ENCODE data around the gene SCMH1.

Gene SCMH1

GRCh38 chr1:41078193-41078592, 163.9 kb downstream of the SCMH1 start:
- no peak for DNase-seq

GRCh38 chr1:41073971-41074370, 168.1 kb downstream of the SCMH1 start:
- no peak for DNase-seq

DNA sequence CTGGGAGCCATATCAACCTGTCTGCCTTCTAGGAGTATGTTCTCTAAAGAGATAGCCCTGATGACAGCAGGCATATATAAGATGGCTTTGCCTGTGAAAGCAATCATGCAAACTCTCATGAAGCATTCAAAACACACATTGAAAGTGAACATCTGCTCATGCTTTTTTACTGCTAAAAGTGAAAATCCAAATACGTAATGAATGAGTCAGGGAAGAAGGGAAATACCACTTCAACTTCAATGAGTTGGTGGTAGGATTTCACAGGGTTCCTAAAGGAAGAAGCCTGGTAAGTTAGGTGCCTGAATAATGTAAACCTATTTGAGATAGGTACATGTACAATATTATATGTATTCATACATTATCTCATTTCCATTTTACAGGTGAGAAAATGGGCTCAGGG, 170.1 kb downstream of the SCMH1 start:
- DNase-seq, result no peak

- no peak for DNase-seq
Measured at GRCh38 chr1:41056907-41057306, 185.2 kb downstream of the SCMH1 start.

DNA sequence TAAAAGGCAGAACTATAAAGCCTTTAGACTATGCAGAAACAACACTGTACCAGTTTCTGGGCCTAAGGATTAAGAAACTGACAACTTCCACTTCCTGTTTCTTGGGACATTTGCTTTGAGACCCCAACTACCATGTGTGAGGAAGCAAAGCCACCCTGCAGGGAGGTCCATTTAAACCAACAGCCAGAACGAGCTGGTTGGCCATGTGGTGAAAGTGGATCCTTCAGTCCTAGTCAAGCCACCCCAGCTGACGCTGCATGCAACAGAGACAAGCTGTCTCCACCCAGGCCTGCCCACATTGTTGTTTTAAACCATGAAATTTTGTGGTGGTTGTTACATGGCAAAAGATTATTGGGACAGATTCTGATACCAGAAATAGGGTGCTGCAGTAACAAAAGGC, 188.8 kb downstream of the SCMH1 start:
- peak; percentile 43 for DNase-seq

- DNase-seq, result no peak
Measured at GRCh38 chr1:41051022-41051421, 191.1 kb downstream of the SCMH1 start.

DNA sequence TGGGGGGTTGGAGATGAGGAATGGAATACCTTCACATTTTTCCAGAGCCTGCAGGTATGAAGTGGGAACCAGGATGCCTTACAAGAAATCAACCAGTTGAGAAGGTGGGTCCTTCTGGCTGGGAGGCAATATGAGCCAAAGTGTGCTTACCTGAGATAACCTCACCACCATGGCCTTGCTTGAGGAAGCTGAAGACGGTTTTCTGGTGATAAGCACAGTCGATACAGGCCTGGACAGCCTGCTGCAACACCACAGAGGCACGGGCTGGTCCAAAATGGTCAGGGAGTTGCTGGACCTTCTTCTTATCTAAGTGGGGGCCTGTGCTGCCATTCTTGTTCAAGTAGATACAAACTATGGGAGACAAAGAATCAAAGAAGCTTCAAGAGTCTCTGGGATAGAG, 193.6 kb downstream of the SCMH1 start:
- no peak for DNase-seq

- no peak for DNase-seq
Measured at GRCh38 chr1:41046347-41046775, 195.7 kb downstream of the SCMH1 start.

DNA sequence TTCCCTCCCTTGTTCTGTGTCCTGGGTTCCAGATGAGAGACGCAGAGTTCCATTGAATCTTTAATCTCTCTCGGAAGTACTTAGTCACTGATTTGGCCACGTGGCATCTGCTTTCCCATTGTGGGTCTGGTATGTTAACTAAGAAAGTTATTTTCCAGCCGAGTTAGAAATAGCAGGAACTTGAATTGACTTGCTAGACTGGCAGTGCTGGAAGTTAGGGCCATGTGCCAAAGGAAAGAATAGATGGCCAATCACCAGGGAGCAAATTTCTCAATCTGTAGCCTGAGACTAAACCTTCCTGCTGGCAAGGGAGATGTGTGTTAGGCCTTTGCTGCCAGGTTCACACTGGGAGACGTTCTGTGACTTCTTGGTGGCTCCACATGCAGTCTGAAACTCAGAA, 196.4 kb downstream of the SCMH1 start:
- peak; percentile 61 for DNase-seq

DNA sequence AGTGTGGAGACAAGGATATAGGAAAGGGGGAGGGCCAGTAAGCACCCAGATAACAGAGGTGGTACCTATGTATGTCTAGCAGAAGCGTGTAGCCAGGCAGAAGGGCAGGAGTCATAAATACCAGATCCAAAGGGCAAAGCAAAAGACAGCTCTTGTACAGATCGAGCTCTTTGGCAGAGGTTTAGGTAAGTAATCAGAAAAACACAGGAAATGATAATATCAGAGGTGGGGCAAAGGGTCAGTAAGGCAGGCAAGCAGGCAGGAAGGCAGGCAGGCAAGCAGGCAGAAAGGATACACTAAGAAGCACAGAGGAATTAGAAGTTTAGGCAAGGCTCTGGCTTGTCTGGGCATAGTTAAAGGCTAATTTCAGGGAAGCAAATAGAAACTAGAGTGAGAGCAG, 197.9 kb downstream of the SCMH1 start:
- no peak for DNase-seq

DNA sequence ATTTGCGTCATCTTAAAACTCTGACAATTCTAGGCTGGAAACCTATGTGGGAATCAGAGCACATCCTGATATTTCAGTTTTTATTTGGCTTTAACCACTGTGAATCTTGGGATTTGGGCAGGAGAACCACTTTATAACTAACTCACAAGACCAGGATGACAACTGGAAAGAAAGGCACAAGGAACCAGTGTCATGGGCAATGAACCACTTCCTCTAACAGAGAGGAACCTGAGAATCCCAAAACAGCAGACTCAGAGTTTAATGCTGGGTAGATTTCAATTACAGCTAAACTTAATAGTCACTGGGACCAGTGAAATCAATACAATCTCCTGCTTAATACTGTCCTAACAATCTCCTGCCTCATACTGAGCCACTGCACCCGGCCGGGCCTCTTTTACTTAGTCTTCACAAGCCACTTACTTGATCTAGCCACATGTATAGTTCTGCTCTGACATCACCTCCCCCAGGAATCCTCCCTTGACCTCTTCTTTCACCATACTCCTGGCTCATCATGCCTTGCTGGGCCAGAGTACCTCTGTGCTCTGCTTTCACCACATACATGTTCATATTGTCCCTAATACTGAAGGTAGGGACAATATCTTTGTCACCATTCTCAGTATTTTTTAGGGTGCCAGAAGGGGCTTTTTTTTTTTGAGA, 200.4 kb downstream of the SCMH1 start:
- DNase-seq, result no peak

DNA sequence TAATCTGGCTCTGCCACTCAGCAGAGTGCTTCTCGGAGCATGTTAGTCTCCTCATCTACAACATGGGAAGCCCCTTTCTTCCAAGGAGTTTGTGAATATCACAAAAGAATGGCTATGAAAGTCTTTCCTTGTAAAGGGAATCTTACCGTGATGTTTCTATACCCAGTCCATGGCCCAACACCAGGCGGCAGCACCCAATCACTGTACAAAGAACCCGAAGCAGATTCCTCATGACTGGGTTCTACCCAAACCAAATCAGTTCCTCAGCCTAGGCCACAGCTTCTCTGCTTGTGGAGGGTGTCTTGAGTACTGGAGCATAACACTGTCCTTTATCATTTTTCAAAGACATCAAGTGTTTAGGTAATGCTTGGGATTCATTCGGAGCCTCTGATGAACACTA, 204.0 kb downstream of the SCMH1 start:
- no peak for DNase-seq

GRCh38 chr1:41037116-41037903, 204.8 kb downstream of the SCMH1 start:
- no peak for DNase-seq

- no peak for DNase-seq
Measured at GRCh38 chr1:41033272-41033671, 208.8 kb downstream of the SCMH1 start.

DNA sequence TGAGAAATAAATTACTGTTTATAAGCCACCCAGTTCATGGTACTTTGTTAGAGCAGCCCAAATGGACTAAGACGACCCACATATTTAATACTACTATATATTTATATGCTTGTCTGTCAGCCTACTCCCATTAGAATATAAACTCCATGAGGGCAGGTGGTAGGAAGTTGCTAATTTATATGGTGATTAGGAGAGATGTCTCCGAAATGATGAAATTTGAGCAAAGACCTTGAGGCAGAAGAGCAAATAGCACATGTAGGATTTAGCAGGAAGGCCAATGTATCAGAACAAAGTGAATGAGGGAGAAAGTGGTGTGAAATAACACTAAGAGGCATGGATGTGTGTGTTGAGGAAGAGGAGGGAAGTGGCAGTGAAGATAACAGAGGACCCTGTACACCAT, 210.0 kb downstream of the SCMH1 start:
- DNase-seq, result no peak

- no peak for DNase-seq
Measured at GRCh38 chr1:41030872-41031616, 211.1 kb downstream of the SCMH1 start.

DNA sequence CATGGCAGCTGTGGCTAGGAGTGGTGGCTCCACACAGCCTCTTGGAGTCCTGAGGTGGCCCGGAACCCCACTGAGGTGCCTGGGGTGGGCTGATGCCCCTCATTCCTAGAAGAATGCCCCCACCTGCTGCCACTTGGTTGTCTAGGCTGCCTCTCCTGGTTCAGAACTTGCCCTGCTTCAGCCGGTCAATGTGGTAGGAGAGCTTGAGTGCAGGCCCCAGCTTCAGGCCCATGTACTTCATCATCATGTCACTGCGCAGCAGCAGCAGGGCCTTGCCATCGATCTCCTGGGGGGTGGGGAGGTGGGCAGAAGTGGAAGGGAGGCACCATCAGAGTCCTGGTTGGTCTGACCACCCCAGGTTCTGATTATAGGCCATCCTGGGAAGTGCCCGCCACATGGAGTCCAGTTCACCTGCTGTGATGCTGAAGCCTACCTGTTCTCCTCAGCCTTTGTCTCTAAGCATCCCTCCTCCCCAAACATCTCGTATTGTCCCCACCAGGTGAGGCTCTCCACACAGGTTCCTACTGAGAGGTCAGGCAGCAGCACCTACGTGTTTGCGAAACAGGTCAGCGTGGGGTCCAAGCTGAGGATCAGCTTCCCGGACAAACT, 214.0 kb downstream of the SCMH1 start:
- no peak for DNase-seq

- DNase-seq, result no peak
Measured at GRCh38 chr1:41025979-41026819, 215.9 kb downstream of the SCMH1 start.

DNA sequence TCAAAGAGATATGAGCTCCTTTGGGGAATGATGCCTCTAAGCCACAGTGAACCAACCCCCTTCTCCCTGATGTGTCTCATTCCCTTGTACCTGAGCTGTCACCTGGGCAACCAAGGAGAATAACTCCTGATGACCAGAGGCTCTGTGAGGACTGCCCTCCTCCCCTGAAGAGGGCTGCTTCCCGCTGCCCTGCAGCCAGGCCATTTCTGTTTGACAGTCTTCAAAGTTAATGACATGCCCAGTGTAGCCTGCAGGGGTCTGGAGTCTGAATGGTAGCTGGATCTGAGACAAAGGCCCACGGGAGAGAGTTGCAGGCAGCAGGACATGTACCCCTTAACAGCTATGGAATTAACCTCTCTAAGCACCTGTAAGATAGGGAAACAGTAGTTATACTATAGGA, 217.2 kb downstream of the SCMH1 start:
- no peak for DNase-seq

DNA sequence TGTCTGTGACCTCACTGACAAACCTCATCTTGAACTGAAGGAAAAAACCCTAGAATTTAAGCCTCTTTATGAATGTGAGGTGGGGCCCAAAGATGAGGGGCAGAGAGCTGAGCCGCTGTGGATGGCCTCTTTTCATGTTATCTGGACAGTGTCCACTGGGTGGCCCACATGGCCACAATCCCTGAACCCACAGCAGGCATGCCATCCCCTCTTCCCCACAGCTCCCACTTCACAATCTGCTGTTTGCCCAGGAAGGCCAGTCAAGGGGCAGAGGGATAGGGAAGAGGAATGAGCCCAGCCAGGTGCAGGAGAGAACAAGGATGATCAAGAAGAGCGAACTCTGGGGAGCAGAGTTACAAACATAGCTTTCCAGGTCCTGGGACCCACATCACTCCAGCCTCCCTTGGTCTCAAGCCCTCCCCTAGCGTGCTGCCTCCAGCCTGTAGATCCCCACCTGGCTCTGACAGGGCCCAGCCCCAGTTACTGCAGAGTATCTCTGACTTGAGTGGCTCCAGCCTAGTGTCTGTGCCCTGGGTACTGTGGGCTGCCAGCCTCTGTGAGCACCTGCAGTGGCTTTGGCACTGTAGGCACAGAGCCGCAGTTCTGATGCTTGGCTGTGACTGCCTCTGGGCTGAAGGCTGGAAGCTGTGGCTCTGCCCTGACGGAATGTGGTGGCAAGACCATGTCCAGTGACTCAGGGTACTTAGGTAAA, 218.7 kb downstream of the SCMH1 start:
- no peak for DNase-seq

DNA sequence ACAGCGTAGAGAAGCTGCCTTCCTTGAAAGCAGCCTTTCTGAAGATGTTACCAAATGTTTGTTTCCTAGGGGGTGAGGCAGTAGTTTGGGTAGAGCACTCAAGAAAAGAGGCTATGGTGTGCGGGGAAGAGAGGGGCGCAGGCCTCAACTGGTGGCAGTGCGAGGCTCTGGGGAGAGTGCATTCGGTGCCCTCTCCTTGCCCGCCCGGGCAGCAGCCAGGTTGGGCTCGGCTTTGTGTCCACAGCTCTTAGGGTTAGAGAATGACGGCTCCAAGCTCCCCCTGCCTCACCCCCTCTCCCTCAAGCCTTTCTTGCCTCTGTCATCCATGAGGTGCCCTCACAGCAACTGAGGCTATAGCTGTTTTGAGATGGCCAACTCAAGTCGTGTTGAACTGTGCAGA, 219.7 kb downstream of the SCMH1 start:
- no peak for DNase-seq
